Epithelial cell of prostate (primary cell): ENCODE results near the gene C16orf74.

Experiments used
- DNase-seq: peaks from one replicate; pipeline ENCODE4 v3.0.0-alpha.2; 2011; ENCODE audit warnings: low read depth, low spot score
- H3K27ac ChIP-seq: fragments of 450-650 bp; 2 replicates; pipeline ENCODE4 v1.5.1; 2017; ENCODE audit warnings: mild to moderate bottlenecking

C16orf74 gene

DNA sequence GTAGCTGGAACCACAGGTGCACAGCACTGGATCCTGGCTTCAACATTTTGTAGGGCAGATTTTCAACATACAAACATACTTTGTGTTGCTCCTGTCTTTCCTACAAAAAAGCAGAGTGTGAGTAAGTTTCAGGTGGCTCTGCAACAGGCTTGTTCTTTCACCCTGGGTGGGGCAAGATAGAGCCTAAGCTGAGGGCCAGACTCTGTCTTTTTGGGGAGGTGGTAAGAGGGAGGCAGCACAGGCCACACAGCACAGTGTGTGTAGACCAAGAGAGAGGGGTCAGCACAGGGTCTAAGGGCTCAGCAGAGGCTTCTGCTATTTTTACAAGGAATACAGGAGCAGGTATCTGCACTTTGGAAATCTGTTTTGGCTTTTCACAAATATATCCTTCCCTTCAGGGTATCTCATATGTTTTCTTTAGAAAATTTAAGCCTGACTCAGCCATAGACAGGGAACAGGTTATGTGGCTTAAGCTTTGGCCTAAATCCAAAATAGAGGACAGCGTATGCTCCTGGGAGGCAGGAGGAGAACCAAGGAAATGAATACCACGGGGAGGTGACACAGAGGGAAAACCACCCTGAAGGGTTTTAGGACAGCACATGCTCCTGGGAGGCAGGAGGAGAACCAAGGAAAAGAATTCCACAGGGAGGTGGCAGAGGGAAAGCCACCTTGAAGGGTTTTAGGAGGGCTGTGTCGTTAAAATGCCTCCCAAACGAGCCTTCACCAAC, 26.9 kb upstream of the C16orf74 start:
- DNase-seq = no peak
- peak overlapping the region; percentile 53 for H3K27ac ChIP-seq

DNA sequence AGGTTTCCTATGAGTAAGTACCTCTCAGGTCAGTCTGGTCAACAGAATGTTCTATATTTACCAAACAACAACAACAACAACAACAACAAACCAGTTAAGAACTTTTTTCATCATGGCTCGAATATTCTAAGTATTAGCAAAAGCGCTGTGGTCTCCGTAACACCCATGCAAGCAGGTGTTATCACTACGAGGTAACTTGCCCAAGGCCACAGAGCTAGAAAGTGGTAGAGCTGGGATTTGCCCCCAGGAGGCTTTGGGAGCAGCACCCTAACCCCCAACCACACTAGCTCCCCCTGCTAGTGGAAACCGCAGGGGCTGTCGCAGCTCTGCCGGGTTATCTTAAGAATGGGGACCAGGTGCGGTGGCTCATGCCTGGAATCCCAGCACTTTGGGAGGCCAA, 23.9 kb upstream of the C16orf74 start:
- H3K27ac ChIP-seq = no peak overlapping the region
- DNase-seq = no peak

DNA sequence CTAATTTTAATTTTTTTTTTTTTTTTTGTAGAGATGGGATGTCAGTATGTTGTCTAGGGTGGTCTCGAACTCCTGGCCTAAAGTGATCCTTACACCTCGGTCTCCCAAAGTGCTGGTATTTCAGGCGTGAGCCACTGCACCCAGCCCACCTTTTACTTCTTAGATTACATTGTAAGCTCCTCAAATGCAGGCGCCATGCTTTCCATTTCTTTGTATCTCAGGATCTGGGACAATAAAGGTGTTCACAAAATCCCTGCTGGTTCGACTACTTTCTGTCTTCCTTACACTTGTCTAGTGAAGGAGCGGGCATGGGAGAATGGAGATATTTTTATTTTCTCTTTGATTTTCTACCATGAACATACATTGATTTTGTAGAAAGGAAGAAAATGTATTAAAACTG, 23.2 kb upstream of the C16orf74 start:
- DNase-seq = no peak
- H3K27ac ChIP-seq = no peak overlapping the region

DNA sequence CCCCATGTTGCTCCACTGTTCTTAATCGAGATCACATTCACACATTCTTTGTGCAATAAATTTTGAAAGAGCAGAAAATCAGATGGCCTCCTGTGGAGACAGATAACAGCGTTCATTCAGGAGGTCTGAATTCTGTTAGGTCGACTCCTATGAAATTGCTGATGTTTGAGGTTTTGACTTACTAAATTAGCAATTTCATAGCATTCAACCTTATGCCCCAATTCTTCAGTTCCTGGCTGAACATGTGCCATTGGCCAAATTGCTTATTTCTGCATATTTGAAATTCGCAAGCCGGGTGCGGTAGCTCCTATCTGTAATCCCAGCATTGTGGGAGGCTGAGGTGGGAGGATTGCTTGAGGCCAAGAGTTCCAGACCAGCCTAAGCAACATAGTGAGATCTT, 22.1 kb upstream of the C16orf74 start:
- DNase-seq = no peak
- H3K27ac ChIP-seq = no peak overlapping the region

DNA sequence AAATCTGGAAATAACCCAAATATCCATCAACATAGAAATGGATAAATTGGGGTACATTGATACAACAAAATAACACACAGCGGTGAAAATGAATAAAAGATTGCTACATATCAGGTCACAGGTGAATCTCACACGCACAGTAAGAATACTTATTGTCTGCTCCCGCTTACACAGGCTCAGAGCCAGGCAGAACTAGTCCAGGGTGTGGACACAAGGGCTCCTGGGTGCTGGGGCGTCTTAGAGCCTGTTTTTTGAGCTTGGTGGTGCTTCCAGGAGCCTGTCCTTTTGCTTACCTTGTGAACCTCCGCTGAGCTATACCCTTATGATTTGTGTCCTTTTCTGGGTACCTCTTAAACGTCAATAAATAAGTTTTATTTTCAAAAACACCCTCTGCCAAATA, 19.8 kb upstream of the C16orf74 start:
- no peak overlapping the region for H3K27ac ChIP-seq
- DNase-seq = no peak

DNA sequence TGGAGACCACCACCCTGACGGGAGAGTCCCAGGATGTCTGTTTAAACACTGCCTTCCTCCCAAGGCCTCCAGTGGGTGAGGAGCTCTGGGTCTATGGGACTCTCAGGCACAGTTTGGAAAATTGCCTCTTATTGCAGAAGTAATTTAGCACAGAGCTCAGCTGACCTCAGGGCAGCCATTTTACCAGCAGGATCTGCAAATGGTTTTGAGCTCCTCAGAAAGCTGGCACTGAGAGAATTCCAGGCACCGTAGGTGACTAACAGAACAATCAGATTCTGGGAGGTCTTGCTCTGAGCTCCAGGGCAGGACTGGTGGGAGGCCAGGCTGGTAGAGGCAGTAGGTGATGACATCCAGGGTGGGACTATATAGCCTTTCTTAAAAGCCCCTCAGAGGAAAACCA, 17.3 kb upstream of the C16orf74 start:
- no peak for DNase-seq
- no peak overlapping the region for H3K27ac ChIP-seq

DNA sequence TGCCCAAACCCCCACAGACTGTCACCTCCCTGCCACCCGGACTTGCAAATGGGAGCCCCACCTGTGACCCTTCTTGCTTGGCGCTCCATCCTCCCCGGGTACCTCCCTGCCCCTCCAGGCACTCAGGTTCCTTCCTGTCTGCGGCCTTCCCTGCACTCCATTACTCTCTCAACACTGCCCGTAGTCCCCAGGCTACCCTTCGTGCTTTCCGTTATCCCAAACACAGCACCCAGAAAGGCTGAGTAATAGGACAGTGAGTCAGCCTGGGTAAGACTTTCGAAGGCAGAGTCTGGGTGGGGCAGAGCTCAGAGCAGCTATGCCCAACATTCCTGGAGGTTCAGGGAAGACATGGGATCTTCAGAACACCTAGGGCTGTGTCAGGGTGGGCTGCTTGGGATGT, 16.6 kb upstream of the C16orf74 start:
- H3K27ac ChIP-seq = no peak overlapping the region
- no peak for DNase-seq

DNA sequence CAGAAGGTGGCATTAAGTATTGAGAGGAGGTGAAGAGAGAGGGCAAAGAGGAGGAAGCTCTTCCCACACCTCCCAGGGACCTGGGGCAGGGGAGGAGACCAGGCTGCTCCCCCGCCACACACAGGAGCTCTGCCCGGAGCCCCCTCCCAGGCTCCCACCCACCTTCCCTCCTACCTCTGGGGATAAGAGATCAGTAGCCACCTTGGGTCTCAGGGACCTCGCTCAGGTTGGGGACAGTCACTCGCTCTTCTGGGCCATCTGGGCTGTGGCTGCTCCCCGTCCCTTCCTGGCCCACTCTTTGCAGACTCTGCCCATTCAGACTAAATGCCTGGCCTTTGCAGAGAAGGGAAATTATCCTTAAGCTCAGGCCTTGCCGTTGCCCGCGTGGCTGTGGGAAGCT, 14.9 kb upstream of the C16orf74 start:
- no peak for DNase-seq
- H3K27ac ChIP-seq = no peak overlapping the region

DNA sequence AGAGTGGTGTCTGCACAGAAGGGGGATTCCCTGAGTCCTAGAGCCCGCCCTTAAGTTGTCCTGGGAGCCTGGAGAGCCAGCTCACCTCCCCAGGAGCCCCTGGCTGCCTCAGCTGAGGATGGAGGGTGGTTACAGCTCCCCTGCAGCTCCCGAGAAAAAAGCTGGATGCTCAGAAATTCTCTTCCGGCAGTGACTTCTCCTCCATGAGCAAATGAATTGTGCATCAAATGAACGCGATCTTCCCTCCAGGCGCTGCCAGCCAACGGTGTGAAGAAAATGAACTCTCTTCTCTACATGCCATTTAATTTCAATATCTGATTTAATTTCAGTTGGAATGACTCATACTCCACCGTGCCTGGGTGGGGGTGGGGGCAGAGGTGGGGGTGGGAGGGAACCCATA, 14.3 kb upstream of the C16orf74 start:
- DNase-seq = no peak
- no peak overlapping the region for H3K27ac ChIP-seq

DNA sequence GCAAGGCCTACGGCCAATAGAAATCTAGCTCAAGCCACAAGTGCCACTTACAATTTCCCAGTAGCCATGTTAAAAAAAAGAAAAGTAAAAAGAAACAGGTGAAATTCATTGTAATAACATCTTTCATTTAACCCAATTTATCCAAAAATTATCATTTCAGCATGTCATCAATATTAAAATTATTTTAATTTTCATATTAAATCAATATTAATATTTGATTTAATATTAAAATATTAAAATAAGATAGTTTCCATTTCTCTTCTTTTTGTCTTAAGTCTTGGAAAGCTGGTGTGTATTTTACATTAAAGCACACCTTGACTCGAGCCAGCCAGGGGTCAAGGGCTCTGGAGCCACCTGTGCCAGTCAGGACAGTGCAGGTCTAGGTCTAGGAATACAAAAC, 12.7 kb upstream of the C16orf74 start:
- H3K27ac ChIP-seq = no peak overlapping the region
- DNase-seq = no peak

DNA sequence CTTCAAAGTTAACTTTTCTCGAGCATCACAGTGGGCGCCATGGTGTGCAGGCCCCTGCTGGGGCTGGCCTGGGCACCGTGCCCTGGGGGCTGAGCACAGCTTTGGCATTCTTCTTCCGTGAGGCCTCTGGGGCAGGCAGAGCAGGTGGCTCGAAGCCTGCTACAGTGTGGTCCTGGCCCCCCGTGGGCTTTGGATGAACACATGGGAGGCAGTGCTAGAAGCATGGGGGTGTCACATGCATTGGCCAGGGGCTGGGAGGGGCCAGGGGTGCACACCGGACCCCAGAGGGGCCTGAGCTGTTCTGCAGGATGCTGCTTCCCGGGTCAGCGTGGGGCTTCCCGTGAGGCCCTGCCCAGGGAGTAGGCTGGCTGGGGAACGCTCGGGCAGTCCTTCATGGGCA, 12.1 kb upstream of the C16orf74 start:
- H3K27ac ChIP-seq = no peak overlapping the region
- DNase-seq = no peak

DNA sequence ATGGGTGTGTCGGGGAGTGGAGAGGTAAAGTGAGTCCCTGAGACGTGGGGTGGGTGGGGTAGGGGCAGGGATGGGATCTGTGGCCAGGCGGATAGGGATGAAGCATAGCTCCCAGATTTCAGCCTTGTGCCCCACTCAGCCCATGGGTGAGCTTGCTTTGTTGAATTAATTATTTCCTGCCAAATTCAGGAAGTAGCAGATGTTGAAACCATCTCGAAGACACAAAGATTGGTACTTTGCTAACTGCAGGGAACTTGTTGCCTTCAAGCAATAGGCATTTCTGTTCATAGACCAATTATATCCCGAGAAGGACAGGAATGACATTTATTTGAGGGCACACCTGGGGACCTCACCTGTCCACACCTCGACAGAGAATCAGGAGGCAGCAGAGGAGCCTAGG, 11.0 kb upstream of the C16orf74 start:
- no peak overlapping the region for H3K27ac ChIP-seq
- no peak for DNase-seq

DNA sequence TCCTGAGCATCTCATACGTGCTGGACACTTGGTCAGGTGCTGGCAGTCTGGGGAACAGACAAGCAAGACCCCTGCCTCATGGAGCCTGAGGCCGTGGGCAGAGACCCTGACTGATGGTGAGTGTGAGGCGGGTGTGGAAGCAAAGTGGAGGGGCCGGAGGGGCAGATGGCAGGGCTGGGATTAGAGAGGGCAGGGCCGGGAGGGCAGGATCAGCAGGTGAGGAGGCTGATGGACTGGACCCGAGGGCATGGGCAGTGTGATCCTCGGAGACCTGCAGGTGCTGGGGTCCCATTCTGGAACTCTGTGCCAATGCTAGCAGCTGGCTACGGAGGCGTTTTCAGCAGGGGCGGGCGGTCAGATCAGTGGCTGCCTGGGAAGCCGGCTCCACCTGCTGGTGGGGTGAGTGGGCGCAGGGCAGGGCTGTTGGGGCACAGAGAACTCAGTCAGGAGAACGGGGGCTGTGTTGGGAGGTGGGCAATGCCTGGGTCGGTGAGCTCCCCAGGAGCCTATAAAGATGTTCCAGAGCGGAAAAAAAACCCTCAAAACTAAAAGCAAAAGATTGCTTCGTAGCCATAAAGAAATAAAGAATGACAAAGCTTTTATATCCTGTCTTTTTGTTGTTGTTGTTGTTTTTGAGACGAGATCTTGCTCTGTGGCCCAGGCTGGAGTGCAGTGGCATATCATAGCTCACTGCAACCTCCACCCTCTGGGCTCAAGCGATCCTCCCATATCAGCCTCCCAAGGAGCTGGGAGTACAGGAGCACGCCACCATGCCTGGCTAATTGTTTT, 8.9 kb upstream of the C16orf74 start:
- no peak overlapping the region for H3K27ac ChIP-seq
- DNase-seq = no peak

DNA sequence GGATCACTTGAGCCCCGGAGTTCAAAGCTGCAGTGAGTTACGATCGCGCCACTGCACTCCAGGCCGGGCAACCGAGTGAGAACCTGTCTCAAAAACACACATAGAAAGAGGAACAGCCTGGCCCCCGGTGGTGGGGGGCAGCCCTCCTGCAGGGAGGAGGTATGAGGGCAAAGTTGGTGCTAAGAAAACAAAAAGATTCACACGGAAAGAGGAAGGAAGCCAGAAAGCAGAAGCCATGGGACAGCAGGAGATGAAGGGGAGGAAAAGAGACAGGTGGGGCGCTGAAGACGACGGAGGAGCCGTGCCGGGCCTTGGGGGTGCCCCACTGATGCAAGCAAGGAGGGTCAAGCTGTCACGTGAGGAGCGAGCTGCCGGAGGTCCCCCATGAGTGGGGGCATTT, 8.2 kb upstream of the C16orf74 start:
- H3K27ac ChIP-seq = no peak overlapping the region
- no peak for DNase-seq

DNA sequence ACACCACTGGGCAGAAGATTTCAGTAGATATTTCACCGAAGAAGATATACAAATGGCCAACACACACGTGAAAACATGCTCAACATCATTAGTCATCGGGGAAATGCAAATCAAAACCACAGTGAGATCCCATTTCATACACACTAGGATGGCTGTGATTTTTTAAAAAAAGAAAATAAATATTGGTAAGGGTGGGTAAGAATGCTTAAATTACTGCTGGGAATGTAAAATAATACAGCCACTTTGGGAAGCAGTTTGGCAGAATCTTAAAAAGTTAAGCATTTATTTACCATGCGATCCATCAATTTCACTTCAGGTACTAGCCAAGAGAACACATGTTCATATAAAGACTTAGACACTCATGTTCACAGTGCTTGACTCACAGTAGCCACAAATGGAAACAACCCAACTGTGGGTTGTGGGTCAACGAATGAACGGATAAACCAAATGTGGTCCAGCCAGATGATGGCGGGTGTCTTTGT, 6.5 kb upstream of the C16orf74 start:
- peak overlapping the region; percentile 31 for H3K27ac ChIP-seq
- DNase-seq = no peak

DNA sequence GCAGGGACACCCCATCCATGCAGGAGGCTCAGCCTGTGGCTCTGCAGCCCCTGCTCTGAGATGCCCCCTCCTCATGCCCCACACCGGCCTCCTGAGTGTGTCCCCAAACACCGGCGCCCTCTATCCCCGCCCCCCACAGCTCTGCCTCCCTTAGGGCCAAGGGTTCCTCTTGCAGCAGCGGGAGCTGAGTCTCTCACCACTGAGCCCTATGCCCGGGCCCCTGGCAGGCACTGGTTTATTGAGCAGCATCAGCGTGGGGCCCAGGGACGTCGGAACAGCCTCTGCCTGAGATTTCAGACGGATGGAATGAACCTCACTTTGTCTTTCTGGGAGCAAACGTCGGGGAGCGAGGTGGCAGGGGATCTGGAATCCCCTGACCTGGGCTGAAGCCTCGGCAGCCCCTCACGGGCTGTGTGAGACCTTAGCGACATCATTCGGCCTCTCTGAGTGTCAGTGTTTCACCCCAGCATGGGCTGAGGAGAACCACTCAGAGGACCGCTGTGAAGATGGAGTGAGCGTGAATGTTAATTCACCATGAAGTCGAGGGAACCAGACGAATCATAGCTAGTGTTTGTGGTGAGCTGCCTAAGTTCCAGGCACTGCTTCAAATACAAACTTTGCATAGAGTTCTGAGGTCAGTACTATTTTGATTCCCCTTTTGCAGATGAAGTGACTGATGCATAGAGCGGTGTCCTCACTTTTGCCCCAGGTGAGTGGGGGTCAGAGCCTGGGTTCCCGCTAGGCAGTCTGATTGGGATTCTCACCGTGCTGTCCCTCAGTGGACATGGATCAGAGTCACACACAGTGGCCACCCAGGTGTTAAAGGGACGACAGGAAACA, 5.3 kb upstream of the C16orf74 start:
- DNase-seq = no peak
- H3K27ac ChIP-seq = no peak overlapping the region

DNA sequence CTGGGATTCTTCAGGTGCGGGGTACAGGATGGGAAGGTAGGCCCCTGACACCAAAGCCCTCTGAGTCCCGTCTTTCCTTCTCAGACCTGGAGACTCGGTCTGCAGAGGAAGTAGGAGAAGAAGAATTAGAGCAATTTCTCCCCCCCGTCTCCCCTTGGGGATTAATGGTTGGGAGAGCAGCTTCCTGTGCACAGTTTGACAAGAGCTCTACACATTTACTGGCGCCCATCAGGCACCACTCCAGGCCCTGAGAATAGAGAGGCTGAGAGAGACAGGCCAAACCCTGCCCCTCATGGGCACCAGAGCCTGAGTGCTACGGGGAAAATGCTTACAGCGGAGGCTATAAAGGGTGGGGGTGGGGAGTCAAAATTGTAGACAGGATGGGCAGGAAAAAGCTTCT, 3.5 kb upstream of the C16orf74 start:
- no peak for DNase-seq
- peak overlapping the region; percentile 100 for H3K27ac ChIP-seq

DNA sequence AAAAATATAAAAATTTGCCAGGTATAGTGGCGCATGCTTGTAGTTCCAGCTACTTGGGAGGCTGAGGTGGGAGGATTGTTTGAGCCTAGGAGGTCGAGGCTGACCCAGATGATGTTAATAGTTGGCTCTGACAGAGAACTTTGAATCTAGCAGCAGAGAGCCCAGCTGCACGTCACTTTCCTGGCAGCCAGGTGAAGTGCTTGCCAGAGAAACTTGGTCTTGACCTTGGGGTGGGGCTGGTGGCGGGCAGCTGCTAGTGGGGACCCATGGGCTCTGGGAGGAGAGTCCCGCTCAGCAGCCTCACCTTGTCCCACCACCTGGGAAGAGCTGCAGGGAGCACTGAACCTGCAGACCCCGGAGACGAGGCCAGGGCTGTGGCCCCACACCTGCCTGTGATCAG, 3.1 kb upstream of the C16orf74 start:
- peak overlapping the region; percentile 100 for H3K27ac ChIP-seq

DNA sequence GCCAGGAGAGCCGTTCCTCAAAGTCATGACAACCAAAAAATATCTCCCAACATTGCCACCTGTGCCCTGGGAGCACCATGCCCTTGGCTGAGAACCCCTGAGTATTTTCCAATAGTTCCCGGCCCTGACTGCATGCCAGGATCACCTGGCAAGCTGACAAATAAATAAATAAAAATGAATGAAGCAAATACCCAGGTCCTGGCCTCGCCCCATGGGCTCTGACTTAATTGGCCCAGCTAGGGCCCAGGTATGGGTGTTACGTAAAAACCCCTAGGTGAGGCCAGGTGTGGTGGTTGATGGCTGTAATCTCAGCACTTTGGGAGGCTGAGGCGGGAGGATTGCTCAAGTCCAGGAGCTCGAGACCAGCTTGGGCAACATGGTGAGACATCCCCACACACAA, 2.7 kb upstream of the C16orf74 start:
- no peak for DNase-seq
- peak overlapping the region; percentile 100 for H3K27ac ChIP-seq

More for the DNA sequence above, 3.1 kb upstream of the C16orf74 start:
- DNase-seq = no peak

DNA sequence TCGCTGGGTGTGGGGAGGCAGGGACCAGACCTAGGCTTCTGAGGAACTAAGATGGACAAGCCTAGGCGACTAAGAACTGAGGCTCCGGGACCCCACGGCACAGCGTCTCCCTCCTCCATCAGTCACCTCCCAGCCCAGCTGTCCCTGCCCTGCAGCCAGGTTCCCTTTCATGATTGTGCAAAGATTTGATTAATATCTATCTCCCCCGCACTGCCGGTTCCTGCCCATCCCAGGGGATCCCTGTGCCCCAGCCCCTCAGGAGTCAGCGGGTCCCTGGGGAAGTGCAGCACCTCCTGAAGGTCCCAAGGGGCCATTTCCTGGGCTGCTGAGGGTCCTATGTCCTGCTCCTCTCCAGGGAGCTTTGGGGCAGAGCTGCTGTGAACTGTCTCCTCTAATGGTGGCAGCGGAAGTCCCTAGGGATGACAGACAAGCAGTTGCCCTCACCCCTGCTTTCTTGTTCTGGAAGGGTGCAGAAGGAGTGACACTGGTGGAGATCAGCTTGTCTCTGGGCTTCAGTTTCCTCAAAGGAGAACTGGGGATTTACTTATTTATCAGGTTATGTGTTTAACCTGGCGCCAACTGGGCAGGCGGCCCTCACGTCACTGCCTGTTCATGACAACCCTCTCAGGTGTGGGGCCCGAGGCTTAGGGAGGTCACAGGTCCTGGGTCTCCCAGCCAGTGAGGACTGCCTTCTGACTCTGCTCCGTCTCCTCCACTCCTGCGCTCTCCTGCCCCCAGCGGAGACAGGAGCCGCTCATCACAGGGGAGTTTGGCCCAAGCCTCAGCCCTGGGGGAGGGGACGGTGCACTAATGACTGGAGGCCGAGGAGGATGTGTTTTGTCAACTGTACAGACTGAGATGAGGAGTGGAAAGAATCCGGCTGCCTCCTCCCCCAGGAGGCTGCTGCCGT, 1.9 kb upstream of the C16orf74 start:
- DNase-seq = no peak
- H3K27ac ChIP-seq = peak overlapping the region; percentile 100
